GM19324 (cell line): ENCODE results near the gene LIFR.
"Not testable (repeated sequence)": the region's sequence is repeated elsewhere in the genome, so short reads cannot be mapped to it uniquely, and the experiment has no call there.

Experiments
- ATAC-seq: cut with Tn5 transposase; IDR thresholded peaks from one replicate; pipeline ENCODE4 v1.9.1; 2021; ENCODE audit warnings: mild to moderate bottlenecking, moderate library complexity; ENCODE audit not compliant: unreplicated experiment, low FRiP score

LIFR gene

DNA sequence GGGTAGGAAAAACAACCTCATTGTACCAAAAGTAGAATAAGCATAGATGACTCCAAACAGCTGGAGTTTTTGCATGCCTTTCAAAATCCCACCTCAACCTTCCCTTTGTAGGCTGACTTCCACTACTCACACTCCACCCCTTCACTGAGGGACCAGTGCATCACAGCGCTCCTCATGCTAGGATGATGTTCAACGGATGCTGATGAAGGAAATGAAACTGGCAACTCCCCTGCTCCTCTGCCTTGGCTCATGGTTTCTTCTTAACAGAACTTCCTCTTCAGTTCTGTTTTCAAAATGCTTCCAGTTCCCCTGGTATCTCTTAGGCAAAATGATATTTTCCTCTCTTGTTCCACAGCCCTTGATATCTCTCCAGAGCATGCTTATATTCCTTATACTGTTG is 29.0 kb downstream of the LIFR start:
- ATAC-seq, result no peak

GRCh38 chr5:38524022-38524421 is 32.4 kb downstream of the LIFR start:
- no peak for ATAC-seq

- ATAC-seq, result no peak
Observed at GRCh38 chr5:38519476-38519875, 37.0 kb downstream of the LIFR start.

- ATAC-seq, result no peak
Observed at GRCh38 chr5:38518341-38518740, 38.1 kb downstream of the LIFR start.

DNA sequence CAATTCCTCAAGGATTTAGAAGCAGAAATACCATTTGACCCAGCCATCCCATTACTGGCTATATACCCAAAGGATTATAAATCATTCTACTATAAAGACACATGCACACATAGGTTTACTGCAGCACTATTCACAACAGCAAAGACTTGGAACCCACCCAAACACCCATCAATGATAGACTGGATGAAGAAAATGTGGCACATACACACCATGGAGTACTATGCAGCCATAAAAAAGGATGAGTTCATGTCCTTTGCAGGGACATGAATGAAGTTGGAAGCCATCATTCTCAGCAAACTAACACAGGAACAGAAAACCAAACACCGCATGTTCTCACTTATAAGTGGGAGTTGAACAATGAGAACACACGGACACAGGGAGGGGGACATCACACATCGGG is 39.8 kb downstream of the LIFR start:
- ATAC-seq, result not testable (repeated sequence)

GRCh38 chr5:38515646-38516045 is 40.8 kb downstream of the LIFR start:
- ATAC-seq, result no peak

GRCh38 chr5:38515092-38515491 is 41.4 kb downstream of the LIFR start:
- no peak for ATAC-seq

GRCh38 chr5:38509185-38509584 is 47.3 kb downstream of the LIFR start:
- no peak for ATAC-seq

GRCh38 chr5:38506302-38506701 is 50.1 kb downstream of the LIFR start:
- ATAC-seq, result no peak

GRCh38 chr5:38500573-38501260 is 55.7 kb downstream of the LIFR start:
- ATAC-seq, result no peak

GRCh38 chr5:38497946-38498345 is 58.5 kb downstream of the LIFR start:
- no peak for ATAC-seq

DNA sequence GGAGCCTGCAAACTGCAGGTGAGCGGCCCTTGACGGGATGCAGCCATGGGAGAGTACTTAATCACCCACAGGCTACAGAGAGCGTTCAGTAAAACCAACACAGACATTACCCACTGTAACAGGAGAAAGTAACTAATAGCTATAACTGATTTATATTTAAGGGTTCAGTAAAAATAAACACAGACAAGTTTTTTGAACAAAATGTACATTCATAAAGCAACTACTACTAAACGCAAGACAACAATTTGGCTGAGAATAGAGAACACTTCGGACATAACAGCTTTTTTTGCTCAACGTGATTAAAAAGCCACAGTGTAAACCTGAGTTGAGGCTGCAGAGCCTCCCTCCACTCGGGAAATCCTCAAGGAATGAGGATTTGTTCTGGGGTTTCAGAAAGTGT is 61.7 kb downstream of the LIFR start:
- no peak for ATAC-seq

- ATAC-seq, result no peak
Observed at GRCh38 chr5:38494175-38494574, 62.3 kb downstream of the LIFR start.

DNA sequence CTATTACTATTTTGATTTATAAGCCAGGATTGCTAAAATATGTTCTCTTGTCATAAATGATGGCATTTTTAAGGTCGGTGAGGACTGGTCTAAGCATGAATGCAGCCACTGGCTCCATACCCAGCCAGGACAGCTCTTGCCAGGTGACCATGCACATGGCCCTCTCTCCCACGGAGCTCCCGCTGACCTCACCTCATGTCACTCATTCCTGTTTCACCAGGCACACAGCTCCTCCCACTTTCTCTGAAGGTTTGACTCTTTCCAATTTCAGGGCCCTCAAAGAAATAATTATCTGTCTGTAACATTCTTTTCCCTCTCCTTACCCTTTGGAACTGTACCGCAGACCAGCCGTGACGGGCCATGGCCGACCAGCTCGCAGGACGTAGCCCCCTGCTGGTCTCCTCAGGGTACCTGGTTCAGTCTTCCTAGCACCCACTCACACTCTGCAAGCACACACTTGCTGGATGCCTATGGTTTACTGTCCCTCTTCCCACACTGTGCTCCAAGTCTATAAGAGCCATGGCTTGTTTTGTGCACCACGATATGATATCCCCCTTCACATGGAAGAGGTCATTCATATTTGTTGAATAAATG is 72.5 kb downstream of the LIFR start:
- ATAC-seq, result no peak

DNA sequence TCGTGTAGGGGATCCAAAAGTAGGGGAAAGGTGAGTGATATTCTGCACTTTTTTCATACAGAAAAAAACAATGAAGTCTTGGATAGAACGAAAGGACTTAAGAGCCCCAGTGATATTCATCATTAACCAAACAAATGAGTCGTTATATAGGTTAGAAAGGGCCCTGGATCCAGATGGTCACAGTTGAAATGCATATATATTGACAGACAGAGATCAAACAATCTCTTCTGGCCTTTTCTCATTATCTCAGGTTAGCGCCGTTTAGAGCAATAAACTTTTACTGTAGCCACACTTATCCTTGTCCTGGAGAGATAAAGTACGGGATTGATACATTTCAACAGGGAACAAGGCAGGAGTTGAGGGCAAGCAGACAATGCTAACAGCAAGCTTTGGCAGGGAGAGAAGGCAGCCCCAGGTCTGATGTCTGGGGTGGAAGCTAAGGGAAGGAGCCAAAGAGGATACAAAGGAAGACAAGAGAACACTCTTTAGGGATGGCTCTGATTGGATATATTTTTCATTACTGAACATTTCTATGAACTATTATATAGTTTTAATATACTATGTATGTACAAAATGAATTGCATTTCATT is 77.0 kb downstream of the LIFR start:
- no peak for ATAC-seq

GRCh38 chr5:38478878-38479277 is 77.6 kb downstream of the LIFR start:
- no peak for ATAC-seq

DNA sequence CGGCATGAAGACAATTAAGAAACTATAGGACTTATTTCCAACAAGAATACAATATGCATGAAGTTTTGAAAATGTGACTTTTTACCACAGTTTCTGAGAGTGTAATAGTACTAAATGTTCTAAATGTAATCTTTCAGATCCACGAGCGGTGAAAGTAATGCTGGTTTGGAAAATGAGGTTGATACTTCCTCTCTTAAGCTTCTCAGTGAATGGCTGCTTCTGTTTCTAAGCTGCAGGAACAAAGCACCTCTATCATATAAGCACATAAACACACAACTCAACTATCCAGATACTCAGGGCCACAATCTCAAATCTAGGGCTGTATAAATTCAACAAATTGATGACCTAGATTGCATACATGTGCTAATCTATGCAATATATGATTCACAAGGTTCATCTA is 78.3 kb downstream of the LIFR start:
- ATAC-seq, result no peak

DNA sequence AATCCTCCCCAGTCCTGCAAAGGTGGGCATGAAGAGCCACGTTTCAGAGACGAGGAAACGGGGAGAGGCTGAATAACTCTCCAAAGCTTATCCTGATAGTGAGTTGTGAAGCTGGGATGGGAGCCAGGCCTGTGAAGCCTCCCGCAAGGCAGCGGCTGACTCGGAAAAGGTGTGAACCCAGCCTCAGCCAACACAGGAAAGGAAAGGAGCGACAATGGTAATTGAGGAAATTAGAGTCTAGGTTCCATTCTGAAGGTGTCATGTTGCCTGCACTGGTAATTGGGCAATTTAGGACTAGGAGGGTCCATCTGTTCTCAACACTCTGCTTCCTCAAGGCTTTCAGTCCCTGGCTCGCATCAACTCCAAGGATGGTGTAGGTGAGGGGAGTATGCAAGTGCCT is 83.4 kb downstream of the LIFR start:
- ATAC-seq, result no peak

DNA sequence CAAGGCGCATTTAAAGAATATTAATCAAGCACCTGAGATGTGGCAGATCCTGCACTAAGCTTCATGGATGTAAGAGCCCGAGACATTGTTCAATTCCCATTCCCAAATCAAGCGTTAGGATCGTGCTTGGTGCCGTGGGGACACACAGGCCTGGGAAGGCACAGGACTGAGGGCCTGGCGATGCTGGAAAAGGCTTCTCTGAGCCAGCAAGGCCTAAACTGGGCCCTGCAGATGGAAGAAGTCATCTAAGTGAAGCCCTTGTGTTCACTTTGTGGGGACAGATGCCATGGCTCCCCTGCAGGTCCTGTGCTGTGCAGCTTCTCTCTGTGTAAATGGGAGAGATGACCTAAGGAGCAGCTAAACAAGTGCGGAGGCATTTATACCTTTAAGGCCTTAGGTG is 83.9 kb downstream of the LIFR start:
- ATAC-seq, result no peak

DNA sequence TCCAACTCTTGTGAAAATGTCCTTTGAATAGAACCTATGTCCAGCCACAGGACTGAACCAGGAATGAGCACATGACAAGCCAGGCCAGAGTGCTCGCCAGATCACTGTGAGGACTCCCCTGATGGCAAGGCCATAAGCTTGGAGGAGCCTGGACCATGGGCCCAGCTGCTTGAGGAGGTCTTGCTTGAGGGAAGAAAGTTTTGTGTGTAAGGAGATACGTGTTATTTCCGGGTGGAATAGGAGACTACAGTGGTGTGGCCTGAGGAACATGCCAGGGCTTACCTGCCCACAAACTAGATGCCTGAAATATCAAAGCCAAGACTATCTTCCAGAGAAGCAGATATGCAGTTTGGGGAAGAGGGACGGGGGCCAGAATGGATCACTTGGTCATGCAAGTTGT is 84.7 kb downstream of the LIFR start:
- ATAC-seq, result no peak

DNA sequence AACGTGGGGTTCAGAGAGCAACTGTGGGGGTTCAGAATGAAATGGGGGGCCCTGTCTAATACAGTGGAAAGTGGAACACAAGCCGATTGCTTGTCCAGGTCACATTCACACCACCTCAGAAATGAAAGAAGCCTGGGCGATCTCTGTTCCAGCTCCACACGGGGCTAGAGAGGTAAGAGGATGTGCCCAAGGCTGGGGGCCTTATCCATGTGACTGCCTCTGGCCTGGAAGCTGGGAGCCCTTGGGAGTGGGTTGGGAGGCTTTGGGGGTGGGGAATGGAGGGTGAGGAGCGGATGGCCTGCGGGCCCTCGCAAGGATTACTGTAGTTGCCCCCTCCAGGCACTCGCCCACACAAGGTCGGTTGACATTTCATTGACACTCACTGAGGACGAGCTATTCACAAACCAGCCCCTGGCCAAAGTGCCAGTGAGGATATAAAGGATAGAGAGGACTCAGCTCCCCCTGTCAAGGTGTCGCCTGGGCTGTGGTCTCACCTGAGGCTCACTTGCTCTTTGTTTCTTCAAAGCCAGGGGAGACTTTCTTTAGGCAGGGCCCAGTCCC is 86.7 kb downstream of the LIFR start:
- ATAC-seq, result no peak
